K562 (cell line): ENCODE measurements around the gene MLST8. TPM values are rescaled to one million over a fixed set of nuclear protein-coding genes. Genes with fewer than 3 reads are reported as not detected.

Experiments used
- ATAC-seq: fragments of 200-7000 bp; cut with Tn5 transposase; 3 replicates; pipeline ENCODE4 v1.9.1; 2020; ENCODE audit warnings: moderate library complexity
- BruUV-seq: library from RNA; stranded (reverse); fragments of 400-500 nt; replicated peaks from 2 replicates; lab custom pipeline; 2021; lab: Mats Ljungman, UMichigan
- CTCF ChIA-PET: fragments of 300-600 bp; formaldehyde crosslinking; extraction: SDS; loops from one replicate; lab custom pipeline; 2021; ENCODE audit warnings: low intra/inter-chr PET ratio; lab: Yijun Ruan, JAX
- POLR2A ChIA-PET: fragments of 300-600, 350-650 bp; sonication (Branson Sonifier 250); formaldehyde crosslinking; extraction: SDS; loops from one replicate; lab custom pipeline; 2021; ENCODE audit warnings: antibody characterized with exemption, inconsistent platforms; lab: Yijun Ruan, JAX
- DNase-seq, 4 experiments: peaks; one replicate each; pipeline versions ENCODE4 v3.0.0 to v3.0.0-alpha.2; 2011 to 2018; ENCODE audit warnings: low spot score in 3 of 4, mixed read lengths in 3 of 4; ENCODE audit errors: extremely low read depth in 1 of 4
- FAIRE-seq: peaks from 2 replicates; lab custom pipeline; 2011; peaks lifted over from hg19 to GRCh38; lab: Jason Lieb, UNC
- H2AFZ ChIP-seq: 2 replicates; pipeline ENCODE4 v1.6.0; 2011; ENCODE audit warnings: low read depth, low read length, control low read depth, inconsistent platforms
- H3K27ac ChIP-seq: fragments of 200-600 bp; 3 replicates; pipeline ENCODE4 v1.8.0; 2011; ENCODE audit warnings: low read depth, mild to moderate bottlenecking, control low read depth, inconsistent platforms, low read length, moderate library complexity, mixed read lengths; ENCODE audit errors: extremely low read depth
- H3K27me3 ChIP-seq, 2 experiments: fragments of 300-600 bp in 1 of 2; 2 replicates in 1 of 2; 3 replicates in 1 of 2; pipeline versions ENCODE4 v1.6.0 to v1.8.0; 2011; ENCODE audit warnings: inconsistent platforms in 2 of 2, low read length in 2 of 2, mild to moderate bottlenecking in 1 of 2, mixed read lengths in 1 of 2, moderate library complexity in 1 of 2; ENCODE audit not compliant: control insufficient read depth in 2 of 2, insufficient read depth in 2 of 2
- H3K36me3 ChIP-seq: fragments of 300-600 bp; 3 replicates; pipeline ENCODE4 v1.8.0; 2011; ENCODE audit warnings: mild to moderate bottlenecking, low read length, inconsistent platforms; ENCODE audit not compliant: control insufficient read depth, insufficient read depth
- H3K4me1 ChIP-seq, 2 experiments: fragments of 200-600 bp in 1 of 2; replicated peaks in 1 of 2; 2 replicates in 1 of 2; 3 replicates in 1 of 2; pipeline versions ENCODE4 v1.5.1 to v1.8.0; 2011; ENCODE audit warnings: inconsistent platforms in 2 of 2, low read length in 2 of 2, mild to moderate bottlenecking in 1 of 2, mixed read lengths in 1 of 2, moderate library complexity in 1 of 2; ENCODE audit not compliant: control insufficient read depth in 2 of 2, insufficient read depth in 2 of 2
- H3K4me2 ChIP-seq: 2 replicates; pipeline ENCODE4 v1.6.1; 2011; ENCODE audit warnings: low read length, control low read depth, inconsistent platforms, mixed read lengths; ENCODE audit not compliant: insufficient read depth
- H3K4me3 ChIP-seq: fragments of 200-600 bp; sonication (generic), shearing (Covaris generic); 2 replicates; pipeline ENCODE4 v1.5.1; 2016; ENCODE audit warnings: control low read depth, inconsistent platforms
- H3K79me2 ChIP-seq: fragments of 200-600 bp; 3 replicates; pipeline ENCODE4 v1.8.0; 2011; ENCODE audit warnings: low read length, inconsistent platforms; ENCODE audit not compliant: control insufficient read depth, insufficient read depth
- H3K9ac ChIP-seq, 2 experiments: 2 replicates each; pipeline versions ENCODE4 v1.6.0 to v1.6.1; 2011; ENCODE audit warnings: low read depth in 2 of 2, low read length in 2 of 2, control low read depth in 1 of 2, inconsistent platforms in 1 of 2, mild to moderate bottlenecking in 1 of 2, mixed read lengths in 1 of 2; ENCODE audit not compliant: insufficient read depth in 1 of 2
- H3K9me1 ChIP-seq: one replicate; pipeline ENCODE4 v1.6.0; 2011; ENCODE audit warnings: inconsistent platforms, mild to moderate bottlenecking, low read length, moderate library complexity; ENCODE audit not compliant: control insufficient read depth, insufficient read depth
- H3K9me3 ChIP-seq: replicated peaks from 2 replicates; pipeline ENCODE4 v1.5.1; 2011; ENCODE audit warnings: low read depth, low read length, inconsistent platforms; ENCODE audit not compliant: control insufficient read depth, insufficient read depth
- H4K20me1 ChIP-seq: replicated peaks from 2 replicates; pipeline ENCODE4 v1.6.1; 2011; ENCODE audit warnings: low read length, inconsistent platforms, mixed read lengths; ENCODE audit not compliant: control insufficient read depth, insufficient read depth
- BCLAF1 ChIP-seq, 2 experiments: fragments of 450-650 bp in 1 of 2; IDR thresholded peaks; 2 replicates each; pipeline ENCODE4 v1.6.1; 2011 to 2017; ENCODE audit warnings: low read depth in 2 of 2, antibody characterized with exemption in 1 of 2, borderline replicate concordance in 1 of 2, low read length in 1 of 2, mild to moderate bottlenecking in 1 of 2, mixed read lengths in 1 of 2; ENCODE audit not compliant: control insufficient read depth in 1 of 2
- CXXC5 ChIP-seq: fragments of 250-450 bp; sonication (Bioruptor Pico); IDR thresholded peaks from 2 replicates; pipeline ENCODE4 v1.8.0; 2022; ENCODE audit warnings: inconsistent platforms, mild to moderate bottlenecking, moderate library complexity
- DNMT1 ChIP-seq: fragments of 450-650 bp; IDR thresholded peaks from 2 replicates; pipeline ENCODE4 v1.6.1; 2016; ENCODE audit warnings: antibody characterized with exemption, mild to moderate bottlenecking
- FOSL1 ChIP-seq: fragments of 200-800 bp; sonication (Bioruptor generic); conservative IDR thresholded peaks from 2 replicates; pipeline ENCODE4 v1.6.1; 2016; ENCODE audit warnings: missing genetic modification characterization, missing compliant biosample characterization
- FOXK2 ChIP-seq, 2 experiments: fragments of 450-650 bp; IDR thresholded peaks in 1 of 2; conservative IDR thresholded peaks in 1 of 2; 2 replicates each; pipeline ENCODE4 v1.6.1; 2016; ENCODE audit warnings: low read depth in 2 of 2, mild to moderate bottlenecking in 1 of 2
- HNRNPLL ChIP-seq: fragments of 200-400 bp; formaldehyde crosslinking; IDR thresholded peaks from 2 replicates; pipeline ENCODE4 v1.6.1; 2017; ENCODE audit warnings: low read length, low read depth, mild to moderate bottlenecking; ENCODE audit not compliant: poor library complexity, severe bottlenecking
- MAZ ChIP-seq, 2 experiments: fragments of 450-650 bp in 1 of 2; sonication (generic) in 1 of 2; formaldehyde crosslinking; IDR thresholded peaks in 1 of 2; conservative IDR thresholded peaks in 1 of 2; 2 replicates each; pipeline versions ENCODE4 v1.4.0 to v1.5.0; 2020; ENCODE audit warnings: mild to moderate bottlenecking in 1 of 2, missing genetic modification reagents in 1 of 2
- POLR2G ChIP-seq: fragments of 200-400 bp; formaldehyde crosslinking; IDR thresholded peaks from 2 replicates; pipeline ENCODE4 v1.6.1; 2017; ENCODE audit warnings: low read depth, mild to moderate bottlenecking, antibody characterized with exemption, low read length, moderate library complexity
- RBFOX2 ChIP-seq: fragments of 200-400 bp; formaldehyde crosslinking; IDR thresholded peaks from 2 replicates; pipeline ENCODE4 v1.6.1; 2017; ENCODE audit warnings: low read depth, mild to moderate bottlenecking, low read length, moderate library complexity
- TCF15 ChIP-seq: fragments of 250-450 bp; sonication (Bioruptor Pico); IDR thresholded peaks from 2 replicates; pipeline ENCODE4 v1.8.0; 2022; ENCODE audit warnings: moderate library complexity, mild to moderate bottlenecking, inconsistent platforms
- THRAP3 ChIP-seq: fragments of 450-650 bp; IDR thresholded peaks from 2 replicates; pipeline ENCODE4 v1.6.1; 2016; ENCODE audit warnings: mild to moderate bottlenecking, inconsistent platforms, borderline replicate concordance
- ZBTB34 ChIP-seq: fragments of 250-450 bp; sonication (Bioruptor Pico); IDR thresholded peaks from 2 replicates; pipeline ENCODE4 v1.8.0; 2021; ENCODE audit warnings: mild to moderate bottlenecking, moderate library complexity
- ZNF12 ChIP-seq: sonication (generic); formaldehyde crosslinking; IDR thresholded peaks from 2 replicates; pipeline ENCODE4 v1.4.0; 2020; ENCODE audit warnings: mild to moderate bottlenecking, missing genetic modification reagents
- ZNF121 ChIP-seq: sonication (generic); formaldehyde crosslinking; conservative IDR thresholded peaks from 2 replicates; pipeline ENCODE4 v1.8.0; 2022; ENCODE audit warnings: missing genetic modification reagents
- ZNF445 ChIP-seq: fragments of 250-450 bp; sonication (Bioruptor Pico); IDR thresholded peaks from 2 replicates; pipeline ENCODE4 v1.4.0; 2020; ENCODE audit warnings: low read depth, mild to moderate bottlenecking, moderate library complexity
- ZNF583 ChIP-seq: fragments of 250-450 bp; sonication (Bioruptor Pico); IDR thresholded peaks from 2 replicates; pipeline ENCODE4 v1.4.0; 2020
- WGBS: fragments of 100-300 bp; shearing (Covaris generic); methylation state at CpG from one replicate; pipeline ENCODE4 v1.1.6; 2016; ENCODE audit warnings: low coverage, mixed read lengths; ENCODE audit not compliant: insufficient coverage; ENCODE audit errors: missing lambda C conversion rate; 5-methylcytosine and 5-hydroxymethylcytosine counted together
- in situ Hi-C: fragments of 300-500 bp; cut with MboI; formaldehyde crosslinking; loops from 4 replicates; pipeline ENCODE4 v1.15.0; 2018; ENCODE audit warnings: inconsistent platforms, mixed read lengths
- intact Hi-C: fragments of 100-400 bp; cut with micrococcal nuclease; formaldehyde crosslinking; loops from 2 replicates; pipeline ENCODE4 v1.14.2; 2022
- polyA plus RNA-seq, 8 experiments: library from polyadenylated mRNA; depleted of rRNA in 4 of 8; stranded (reverse) in 5 of 8; unstranded in 3 of 8; fragments of >200 nt; fragmentation: Nextera tagmentation in 2 of 8; fragmentation: Illumina TruSeq in 1 of 8; extraction: Ambion mirVana in 2 of 8; extraction: Trizol in 1 of 8; gene quantifications; 2 replicates each; pipeline versions ENCODE4 v1.2.1 to v1.2.3, GENCODE V29; 2011 to 2014; ENCODE audit warnings: inconsistent platforms in 1 of 8, missing spikeins in 1 of 8
- total RNA-seq, 7 experiments: library from RNA; depleted of rRNA in 6 of 7; stranded (reverse); fragments of >200 nt in 6 of 7; fragmentation: Illumina TruSeq in 2 of 7; extraction: Trizol in 2 of 7; gene quantifications; 2 replicates each; pipeline versions ENCODE4 v1.2.1 to v1.2.3, GENCODE V29; 2011 to 2021; ENCODE audit warnings: low replicate concordance in 1 of 7

MLST8 gene
- total and polyA plus RNA-seq, 9 of the 15 experiments (the other 6 are each of a cell fraction or from before 2014, with no cell fraction given): 1.5 to 116 (median 43.3) TPM

- Histone ChIP-seq H3K9ac (peak overlapping the region in 1 of 2 experiments; percentile 26; a peak in 1 of 4 replicates), H3K36me3 (peaks cover 70% of the 10 kb centered on the region; the same call in 2 of the 3 replicates), H3K4me3 (no peak overlapping the region), H3K79me2 (peaks cover 34% of the 10 kb centered on the region), H3K27ac (no peak overlapping the region), H3K9me3 (no peaks in the 10 kb centered on the region), H3K4me1 (peaks cover 0 to 44% of the 10 kb centered on the region in 2 experiments; a peak in 2 of 5 replicates), H4K20me1 (no peaks in the 10 kb centered on the region), H2AFZ (no peak overlapping the region), H3K4me2 (no peak overlapping the region), H3K27me3 (no peaks in the 10 kb centered on the region), H3K9me1 (no peaks in the 10 kb centered on the region)
- 93% methylated on average over 27 of the region's 30 CpGs for WGBS
- in situ Hi-C loops (no loop called here), intact Hi-C loops (no loop called here)
- CTCF ChIA-PET: interaction anchor here (0.7 kb wide), 1 partner anchor 16 kb away, joined by 3 read pairs; no protein-coding TSS in a partner anchor
- no TSS peak for BruUV-seq
- no peak for ATAC-seq
- POLR2A ChIA-PET: interaction anchor here (0.6 to 1.7 kb wide), 9 partner anchors 12 to 830 kb away, joined by 3 to 4 read pairs (median 3); partner anchors contain the start of genes PGP and UNKL
- no peak for DNase-seq
- no peak for FAIRE-seq
- TF ChIP-seq BCLAF1 (IDR thresholded peaks at IDR 0.05; ENCODE audit: borderline replicate concordance in 1 of 2, control insufficient read depth in 1 of 2, low read depth in 2 of 2, low read length in 1 of 2): no peak
- no peak for TF ChIP-seq ZBTB34 (CRISPR knock-in tag)
- no peak for TF ChIP-seq HNRNPLL
- TF ChIP-seq RBFOX2: peak; percentile 53; the same call in 1 of the 2 replicates
- TF ChIP-seq TCF15: no peak
- TF ChIP-seq ZNF445: no peak
- TF ChIP-seq ZNF583 (CRISPR knock-in tag): no peak
- TF ChIP-seq POLR2G: 0 out of 2 replicates have a peak, but pooled peaks have one; percentile 30
- TF ChIP-seq ZNF121 (CRISPR knock-in tag): peak; percentile 77
- no peak for TF ChIP-seq THRAP3
- no peak for TF ChIP-seq CXXC5 (CRISPR knock-in tag)
- no peak for TF ChIP-seq DNMT1
- no peak for TF ChIP-seq FOXK2 (conservative IDR thresholded peaks at IDR 0.05 in 1 of 2, IDR thresholded peaks at IDR 0.05 in 1 of 2; ENCODE audit: low read depth in 2 of 2)
- TF ChIP-seq MAZ (CRISPR knock-in tag; conservative IDR thresholded peaks at IDR 0.05 in 1 of 2, IDR thresholded peaks at IDR 0.05 in 1 of 2): no peak
- no peak for TF ChIP-seq FOSL1 (tag)
- peak; percentile 93 for TF ChIP-seq ZNF12 (CRISPR knock-in tag)
Observed at GRCh38 chr16:2244926-2245795, 39.9 kb downstream of the MLST8 start.
